ENCODE measurements around the gene MAP1LC3B2. TPM values are rescaled to one million over a fixed set of nuclear protein-coding genes. Genes with fewer than 3 reads are reported as not detected.

MAP1LC3B2 gene
- total and polyA plus RNA-seq, 2 donors from 2014 or later: 2.1 to 4.5 TPM

- Histone ChIP-seq H3K4me3 (ENCODE audit: low read length in 3 of 3) (no peak overlapping the region), H3K9me3 (ENCODE audit: control insufficient read depth in 2 of 3, insufficient read depth in 1 of 3, low read length in 3 of 3) (no peaks in the 10 kb centered on the region), H3K9ac (ENCODE audit: low read length in 3 of 3) (no peak overlapping the region), H3K27me3 (ENCODE audit: control insufficient read depth, insufficient read depth, low read length) (no peaks in the 10 kb centered on the region), H3K27ac (ENCODE audit: low read depth in 2 of 2, low read length in 2 of 2) (no peak overlapping the region), H3K4me1 (ENCODE audit: control insufficient read depth in 2 of 3, insufficient read depth in 2 of 3, low read depth in 1 of 3, low read length in 3 of 3) (peaks cover 6 to 12% (median 8%) of the 10 kb centered on the region in 3 donors), H3K36me3 (ENCODE audit: control insufficient read depth in 2 of 3, insufficient read depth in 3 of 3, low read length in 3 of 3) (no peaks in the 10 kb centered on the region)
- no peak for FAIRE-seq
- intact Hi-C loops (cut with DNase I): no loop called here
- no peak for DNase-seq
- no peak for TF ChIP-seq CTCF (IDR thresholded peaks at IDR 0.05; ENCODE audit: borderline replicate concordance, extremely low read depth, insufficient read depth)
These were observed 21.9 kb upstream of the MAP1LC3B2 start for GRCh38 chr12:116537101-116537904.

- TF ChIP-seq CTCF (IDR thresholded peaks at IDR 0.05; ENCODE audit: borderline replicate concordance, extremely low read depth, insufficient read depth): no peak
- FAIRE-seq: no peak
- intact Hi-C loops (cut with DNase I): no loop called here
These were observed 21.0 kb upstream of the MAP1LC3B2 start for GRCh38 chr12:116538076-116538591.

GRCh38 chr12:116538682-116539305 lies 20.4 kb upstream of the MAP1LC3B2 start:
- no peak for FAIRE-seq
- H3K9ac ChIP-seq (ENCODE audit: low read length in 3 of 3): no peak overlapping the region
- no peaks in the 10 kb centered on the region for H3K36me3 ChIP-seq (ENCODE audit: control insufficient read depth in 2 of 3, insufficient read depth in 3 of 3, low read length in 3 of 3)
- H3K4me1 ChIP-seq (ENCODE audit: control insufficient read depth in 2 of 3, insufficient read depth in 2 of 3, low read depth in 1 of 3, low read length in 3 of 3): peaks cover 4 to 12% (median 6%) of the 10 kb centered on the region in 3 donors
- no peak overlapping the region for H3K27ac ChIP-seq (ENCODE audit: low read depth in 2 of 2, low read length in 2 of 2)
- intact Hi-C loops (cut with DNase I): no loop called here
- no peaks in the 10 kb centered on the region for H3K27me3 ChIP-seq (ENCODE audit: control insufficient read depth, insufficient read depth, low read length)
- TF ChIP-seq CTCF (IDR thresholded peaks at IDR 0.05; ENCODE audit: borderline replicate concordance, extremely low read depth, insufficient read depth): no peak
- H3K9me3 ChIP-seq (ENCODE audit: control insufficient read depth in 2 of 3, insufficient read depth in 1 of 3, low read length in 3 of 3): no peaks in the 10 kb centered on the region
- peak in 1 of 5 donors; percentile 27 for DNase-seq
- H3K4me3 ChIP-seq (ENCODE audit: low read length in 3 of 3): no peak overlapping the region

More at GRCh38 chr12:116538076-116538591, 21.0 kb upstream of the MAP1LC3B2 start:
- no peak overlapping the region for H3K4me3 ChIP-seq (ENCODE audit: low read length in 3 of 3)
- no peak overlapping the region for H3K9ac ChIP-seq (ENCODE audit: low read length in 3 of 3)
- no peaks in the 10 kb centered on the region for H3K27me3 ChIP-seq (ENCODE audit: control insufficient read depth, insufficient read depth, low read length)
- peaks cover 4 to 12% (median 6%) of the 10 kb centered on the region in 3 donors for H3K4me1 ChIP-seq (ENCODE audit: control insufficient read depth in 2 of 3, insufficient read depth in 2 of 3, low read depth in 1 of 3, low read length in 3 of 3)
- H3K36me3 ChIP-seq (ENCODE audit: control insufficient read depth in 2 of 3, insufficient read depth in 3 of 3, low read length in 3 of 3): no peaks in the 10 kb centered on the region
- no peak overlapping the region for H3K27ac ChIP-seq (ENCODE audit: low read depth in 2 of 2, low read length in 2 of 2)
- DNase-seq: no peak
- no peaks in the 10 kb centered on the region for H3K9me3 ChIP-seq (ENCODE audit: control insufficient read depth in 2 of 3, insufficient read depth in 1 of 3, low read length in 3 of 3)

All from kidney (tissue), 14 donors.